Smooth muscle cell of the coronary artery (primary cell): ENCODE results near the gene FCGR3B. TPM values are rescaled to one million over a fixed set of nuclear protein-coding genes. Genes with fewer than 3 reads are reported as not detected.

ENCODE experiments used
- total RNA-seq: library from RNA; depleted of rRNA; stranded (reverse); fragments of >200 nt; gene quantifications from 2 replicates; pipeline ENCODE4 v1.2.3, GENCODE V29; 2014; ENCODE audit warnings: low replicate concordance

The FCGR3B gene
- not detected in 2 replicates for total RNA-seq

DNA sequence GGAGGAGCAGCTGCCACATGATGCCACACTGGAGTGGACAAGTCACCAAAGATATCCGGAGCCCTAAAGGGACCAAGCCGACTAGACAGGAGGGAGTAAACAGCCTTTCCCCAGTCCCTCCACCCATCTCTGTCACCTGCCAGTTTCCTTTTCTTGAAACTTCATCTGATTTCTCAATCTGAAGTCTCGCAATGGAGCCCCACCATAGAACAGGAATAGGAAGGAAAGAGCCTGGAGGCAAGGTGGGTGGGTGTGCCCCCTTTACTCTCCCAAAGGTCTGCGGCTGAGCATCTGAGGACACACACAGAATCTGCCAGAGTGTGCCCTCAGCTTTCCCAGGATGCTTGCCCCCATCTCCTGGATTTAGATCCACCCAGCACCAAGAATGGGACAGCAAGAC lies at the start of gene FCGR3B:
Gene FCGR3B (minus strand): TSS at position 101 of the 400 bp plus-strand sequence. CDS start 82 bp downstream, at position 19.

DNA sequence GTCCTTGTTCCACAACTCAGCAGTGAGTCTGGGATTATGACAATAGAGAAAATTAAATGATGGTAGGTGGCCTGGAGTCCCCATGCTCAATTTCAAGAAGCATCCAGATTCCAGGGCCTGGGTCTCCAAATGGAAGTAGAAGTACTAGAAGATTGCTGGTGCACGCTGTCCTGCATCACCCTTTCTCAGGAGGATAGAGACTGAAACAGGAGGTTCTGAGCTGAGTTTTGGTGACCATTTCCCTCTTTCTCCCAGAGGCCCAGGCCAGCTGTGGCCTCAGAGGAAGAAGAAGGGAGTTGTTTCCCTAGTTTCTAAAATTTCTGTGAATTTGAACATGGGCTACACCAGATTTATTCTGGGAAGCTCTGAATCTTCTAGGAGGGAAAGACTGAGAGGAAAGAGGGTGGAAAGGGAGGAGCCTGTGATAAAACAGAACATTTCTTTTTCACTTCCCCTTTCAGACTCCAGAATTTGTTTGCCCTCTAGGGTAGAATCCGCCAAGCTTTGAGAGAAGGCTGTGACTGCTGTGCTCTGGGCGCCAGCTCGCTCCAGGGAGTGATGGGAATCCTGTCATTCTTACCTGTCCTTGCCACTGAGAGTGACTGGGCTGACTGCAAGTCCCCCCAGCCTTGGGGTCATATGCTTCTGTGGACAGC lies 31.8 kb upstream of the FCGR3B start, which contains the start of gene FCGR2B:
Gene FCGR2B (plus strand): TSS at position 460 of the 656 bp plus-strand sequence. CDS start 99 bp downstream, at position 559.

Other genes starting within 250 kb of the FCGR3B start
- not detected in 2 replicates for gene FCGR2A, start 125.7 kb downstream of the FCGR3B start, total RNA-seq
- gene HSPA6, start 106.6 kb downstream of the FCGR3B start, total RNA-seq: 0.75 and 0.94 TPM in 2 replicates
- not detected in 2 replicates for gene FCGR3A, start 81.4 kb downstream of the FCGR3B start, total RNA-seq
- not detected in 2 replicates for gene FCGR2B, start 32.0 kb upstream of the FCGR3B start, total RNA-seq
- gene FCRLA, start 76.1 kb upstream of the FCGR3B start, total RNA-seq: 0.45 and 0.47 TPM in 2 replicates
- gene FCRLB, start 90.4 kb upstream of the FCGR3B start, total RNA-seq: 0.59 and 0.83 TPM in 2 replicates
- gene DUSP12, start 118.6 kb upstream of the FCGR3B start, total RNA-seq: 17.9 and 31.0 TPM in 2 replicates
- gene ATF6, start 135.1 kb upstream of the FCGR3B start, total RNA-seq: 9.6 and 16.7 TPM in 2 replicates